Activated naive CD4-positive, alpha-beta T cell treated with anti-CD3 and anti-CD28 coated beads, Interleukin-2, amount 50 U/mL, for 72 hours (primary cell): ENCODE data around the gene ZNF837. TPM values are rescaled to one million over a fixed set of nuclear protein-coding genes. Genes with fewer than 3 reads are reported as not detected.

Experiments used
- ATAC-seq, 2 donors: fragments of 150-1000 bp; cut with Tn5 transposase; 2 replicates each; pipeline ENCODE4 v1.10.0; 2021; ENCODE audit warnings: mild to moderate bottlenecking in 2 of 2, moderate library complexity in 2 of 2
- DNase-seq, 2 donors: peaks; one replicate each; pipeline ENCODE4 v3.0.0; 2021 to 2022; ENCODE audit warnings: low spot score in 2 of 2
- H3K27ac Mint-ChIP-seq, 2 donors: one replicate each; pipeline ENCODE4 v1.8.0; 2022; ENCODE audit warnings: mild to moderate bottlenecking in 2 of 2, mixed read lengths in 2 of 2
- H3K36me3 Mint-ChIP-seq, 2 donors: one replicate each; pipeline ENCODE4 v1.8.0; 2022; ENCODE audit warnings: mixed read lengths in 2 of 2
- H3K9me3 Mint-ChIP-seq, 2 donors: one replicate each; pipeline ENCODE4 v1.8.0; 2022; ENCODE audit warnings: mixed read lengths in 2 of 2
- total RNA-seq, 2 donors: library from RNA; stranded (reverse); gene quantifications; one replicate each; pipeline ENCODE4 v1.2.3, GENCODE V29; 2022

Gene ZNF837
- total RNA-seq, 2 donors from 2014 or later: 0.48 to 2.1 TPM

- ATAC-seq: no peak
- no peak for DNase-seq
- Mint-ChIP-seq H3K36me3 (peaks cover under 1 to 2% of the 10 kb centered on the region in 2 donors), H3K27ac (peak overlapping the region in 1 of 2 donors; percentile 53), H3K9me3 (no peaks in the 10 kb centered on the region)
These were observed 19.1 kb upstream of the ZNF837 start for GRCh38 chr19:58399903-58400302.

GRCh38 chr19:58398545-58398944, 17.7 kb upstream of the ZNF837 start:
- no peak for ATAC-seq
- H3K9me3 Mint-ChIP-seq: no peaks in the 10 kb centered on the region
- H3K36me3 Mint-ChIP-seq: peaks cover 13 to 16% of the 10 kb centered on the region in 2 donors

GRCh38 chr19:58398087-58398486, 17.3 kb upstream of the ZNF837 start:
- ATAC-seq: no peak
- no peaks in the 10 kb centered on the region for H3K9me3 Mint-ChIP-seq

More at GRCh38 chr19:58398545-58398944, 17.7 kb upstream of the ZNF837 start:
- DNase-seq: no peak
- H3K27ac Mint-ChIP-seq: no peak overlapping the region

GRCh38 chr19:58397533-58398037, 16.8 kb upstream of the ZNF837 start:
- ATAC-seq: no peak
- H3K36me3 Mint-ChIP-seq: peaks cover 18 to 23% of the 10 kb centered on the region in 2 donors
- H3K9me3 Mint-ChIP-seq: no peaks in the 10 kb centered on the region
- H3K27ac Mint-ChIP-seq: no peak overlapping the region
- DNase-seq: no peak

More at GRCh38 chr19:58398087-58398486, 17.3 kb upstream of the ZNF837 start:
- no peak overlapping the region for H3K27ac Mint-ChIP-seq
- H3K36me3 Mint-ChIP-seq: peaks cover 18% of the 10 kb centered on the region in 2 donors
- DNase-seq: no peak

GRCh38 chr19:58396691-58397532, 16.1 kb upstream of the ZNF837 start:
- Mint-ChIP-seq H3K9me3 (no peaks in the 10 kb centered on the region), H3K36me3 (peaks cover 18 to 23% of the 10 kb centered on the region in 2 donors), H3K27ac (no peak overlapping the region)
- DNase-seq (no peak), ATAC-seq (no peak)

- no peaks in the 10 kb centered on the region for H3K9me3 Mint-ChIP-seq
- no peak for ATAC-seq
- H3K27ac Mint-ChIP-seq: no peak overlapping the region
- no peak for DNase-seq
- H3K36me3 Mint-ChIP-seq: peaks cover 19 to 23% of the 10 kb centered on the region in 2 donors
These were observed 15.3 kb upstream of the ZNF837 start for GRCh38 chr19:58395979-58396627.

- DNase-seq (no peak), ATAC-seq (peak; percentile 13 to 21)
- Mint-ChIP-seq H3K36me3 (peaks cover 24 to 29% of the 10 kb centered on the region in 2 donors), H3K27ac (peak within 1 kb of the TSS in 1 of 2 donors; percentile 29), H3K9me3 (no peaks in the 10 kb centered on the region)
These were observed 14.6 kb upstream of the ZNF837 start, which contains the start of gene RNF225 for GRCh38 chr19:58395220-58395978. TSS of gene RNF225 (plus strand) at chr19:58395656. CDS start at chr19:58396090, 434 bp downstream.

GRCh38 chr19:58394821-58395219, 14.0 kb upstream of the ZNF837 start:
- H3K9me3 Mint-ChIP-seq: no peaks in the 10 kb centered on the region
- H3K36me3 Mint-ChIP-seq: peaks cover 24 to 29% of the 10 kb centered on the region in 2 donors
- ATAC-seq (peak; percentile 7 to 19), DNase-seq (no peak)
- H3K27ac Mint-ChIP-seq: peak overlapping the region in 1 of 2 donors; percentile 29

GRCh38 chr19:58393725-58394033, 12.8 kb upstream of the ZNF837 start:
- Mint-ChIP-seq H3K9me3 (no peaks in the 10 kb centered on the region), H3K27ac (no peak overlapping the region), H3K36me3 (peaks cover 31 to 38% of the 10 kb centered on the region in 2 donors)
- ATAC-seq (no peak), DNase-seq (no peak)

- ATAC-seq (no peak), DNase-seq (no peak)
- H3K36me3 Mint-ChIP-seq: peaks cover 36 to 44% of the 10 kb centered on the region in 2 donors
- H3K27ac Mint-ChIP-seq: peak overlapping the region in 1 of 2 donors; percentile 55
- no peaks in the 10 kb centered on the region for H3K9me3 Mint-ChIP-seq
These were observed 12.3 kb upstream of the ZNF837 start for GRCh38 chr19:58392945-58393724.

- H3K9me3 Mint-ChIP-seq: no peaks in the 10 kb centered on the region
- ATAC-seq (no peak), DNase-seq (no peak)
- H3K36me3 Mint-ChIP-seq: peaks cover 33 to 42% of the 10 kb centered on the region in 2 donors
- peak overlapping the region; percentile 97 for H3K27ac Mint-ChIP-seq
These were observed 7.3 kb upstream of the ZNF837 start for GRCh38 chr19:58388175-58388526.

- DNase-seq: no peak
- H3K36me3 Mint-ChIP-seq: peaks cover 33 to 37% of the 10 kb centered on the region in 2 donors
- H3K27ac Mint-ChIP-seq: peak overlapping the region; percentile 97
- H3K9me3 Mint-ChIP-seq: no peaks in the 10 kb centered on the region
- ATAC-seq: no peak
These were observed 6.7 kb upstream of the ZNF837 start for GRCh38 chr19:58387338-58388174.

GRCh38 chr19:58386576-58387337, 5.9 kb upstream of the ZNF837 start, which contains the start of gene RPS5:
TSS of gene RPS5 (plus strand) at chr19:58387269. CDS start at chr19:58388138, 869 bp downstream.
- peaks cover 33 to 37% of the 10 kb centered on the region in 2 donors for H3K36me3 Mint-ChIP-seq
- no peaks in the 10 kb centered on the region for H3K9me3 Mint-ChIP-seq
- H3K27ac Mint-ChIP-seq: peak within 1 kb of the TSS; percentile 97
- ATAC-seq (peak; percentile 96 to 98), DNase-seq (peak; percentile 95 to 96)

GRCh38 chr19:58385891-58386575, 5.2 kb upstream of the ZNF837 start:
- Mint-ChIP-seq H3K9me3 (no peaks in the 10 kb centered on the region), H3K36me3 (peaks cover 32 to 36% of the 10 kb centered on the region in 2 donors), H3K27ac (peak overlapping the region; percentile 97)
- DNase-seq (no peak), ATAC-seq (peak; percentile 1 to 3)
